Measurements from ENCODE around the gene PTMA. TPM values are rescaled to one million over a fixed set of nuclear protein-coding genes. Genes with fewer than 3 reads are reported as not detected.
A peak's percentile ranks its signal among the peaks of the same experiment; 100 is the strongest.

The PTMA gene
- total RNA-seq, 1 donor, result 598 TPM

- DNase-seq (ENCODE audit: low read depth), result no peak
- no peak overlapping the region for H3K4me3 ChIP-seq (ENCODE audit: low read depth, low read length)
- no peak for TF ChIP-seq CTCF (IDR thresholded peaks at IDR 0.05; ENCODE audit: insufficient read depth, low read depth, low read length)
Measured at GRCh38 chr2:231684314-231685223, 23.8 kb upstream of the PTMA start.

- no peak for DNase-seq (ENCODE audit: low read depth)
- TF ChIP-seq CTCF (IDR thresholded peaks at IDR 0.05; ENCODE audit: insufficient read depth, low read depth, low read length), result peak; percentile 12
- H3K4me3 ChIP-seq (ENCODE audit: low read depth, low read length), result no peak overlapping the region
Measured at GRCh38 chr2:231685349-231686191, 22.8 kb upstream of the PTMA start.

GRCh38 chr2:231686192-231687100 is 21.9 kb upstream of the PTMA start:
- DNase-seq (ENCODE audit: low read depth), result no peak
- TF ChIP-seq CTCF (IDR thresholded peaks at IDR 0.05; ENCODE audit: insufficient read depth, low read depth, low read length), result no peak
- H3K4me3 ChIP-seq (ENCODE audit: low read depth, low read length), result no peak overlapping the region

GRCh38 chr2:231687133-231687852 is 21.0 kb upstream of the PTMA start:
- peak; percentile 64 for TF ChIP-seq CTCF (IDR thresholded peaks at IDR 0.05; ENCODE audit: insufficient read depth, low read depth, low read length)
- DNase-seq (ENCODE audit: low read depth), result peak; percentile 51
- no peak overlapping the region for H3K4me3 ChIP-seq (ENCODE audit: low read depth, low read length)

- H3K4me3 ChIP-seq (ENCODE audit: low read depth, low read length), result no peak overlapping the region
- no peak for DNase-seq (ENCODE audit: low read depth)
- TF ChIP-seq CTCF (IDR thresholded peaks at IDR 0.05; ENCODE audit: insufficient read depth, low read depth, low read length), result no peak
Measured at GRCh38 chr2:231687961-231688360, 20.4 kb upstream of the PTMA start.

All from fibroblast of villous mesenchyme (primary cell).